Heart left ventricle (tissue), 16 donors: ENCODE measurements around the gene KLHL35. TPM values are rescaled to one million over a fixed set of nuclear protein-coding genes. Genes with fewer than 3 reads are reported as not detected.

Experiments
- ATAC-seq, 4 donors: fragments of 200-7000 bp; cut with Tn5 transposase; one replicate each; pipeline ENCODE4 v1.9.1; 2020 to 2022; ENCODE audit warnings: moderate library complexity in 4 of 4, mild to moderate bottlenecking in 3 of 4, moderate number of reproducible peaks in 1 of 4
- DNase-seq, 5 donors: peaks; one replicate each; pipeline ENCODE4 v3.0.0-alpha.2; 2020
- H3K27ac ChIP-seq, 12 donors: fragments of 200-600 bp; sonication (generic) in 4 of 12; one replicate each; pipeline versions ENCODE4 v1.5.0 to v1.8.0; 2016 to 2022; ENCODE audit warnings: mild to moderate bottlenecking in 2 of 12
- H3K27me3 ChIP-seq, 9 donors: fragments of 200-600 bp; sonication (generic) in 2 of 9; one replicate each; pipeline versions ENCODE4 v1.5.1 to v1.8.0; 2016 to 2022; ENCODE audit warnings: mild to moderate bottlenecking in 3 of 9
- H3K36me3 ChIP-seq, 9 donors: fragments of 200-600 bp; sonication (generic) in 2 of 9; one replicate each; pipeline versions ENCODE4 v1.5.0 to v1.8.0; 2018 to 2022; ENCODE audit warnings: mild to moderate bottlenecking in 2 of 9
- H3K4me1 ChIP-seq, 12 donors: fragments of 200-600 bp; sonication (generic) in 4 of 12; one replicate each; pipeline versions ENCODE4 v1.5.0 to v1.8.0; 2016 to 2022; ENCODE audit warnings: mild to moderate bottlenecking in 3 of 12
- H3K4me3 ChIP-seq, 12 donors: fragments of 200-600 bp; sonication (generic) in 4 of 12; one replicate each; pipeline versions ENCODE4 v1.5.0 to v1.8.0; 2017 to 2022; ENCODE audit warnings: mild to moderate bottlenecking in 9 of 12, moderate library complexity in 4 of 12
- H3K9me3 ChIP-seq, 12 donors: fragments of 200-600 bp; sonication (generic) in 4 of 12; one replicate each; pipeline versions ENCODE4 v1.5.0 to v1.8.0; 2016 to 2022; ENCODE audit warnings: mild to moderate bottlenecking in 1 of 12
- POLR2A ChIP-seq, 2 donors: fragments of 450-650 bp; IDR thresholded peaks; one replicate each; pipeline ENCODE4 v1.6.1; 2017; ENCODE audit warnings: antibody characterized with exemption in 2 of 2, mild to moderate bottlenecking in 2 of 2, moderate library complexity in 2 of 2
- WGBS, 4 donors: extraction: QIAGEN DNeasy Blood & Tissue Kit in 2 of 4; methylation state at CpG; one replicate each; pipeline versions ENCODE4 v1.1.5 to v1.1.7; 2013 to 2018; 5-methylcytosine and 5-hydroxymethylcytosine counted together
- intact Hi-C, 10 donors: fragments of 100-400 bp; cut with DNase I; formaldehyde crosslinking; loops; one replicate each; pipeline versions ENCODE4 v1.11.1 to v1.14.2; 2022
- polyA plus RNA-seq, 2 donors: library from polyadenylated mRNA; stranded (reverse); fragments of 200-250 nt; gene quantifications; one replicate each; pipeline ENCODE4 v1.2.3, GENCODE V29; 2013
- total RNA-seq, 9 donors: library from RNA; depleted of rRNA in 2 of 9; stranded (reverse); fragments of >200 nt in 2 of 9; fragmentation: NEBNext Ultra II Directional in 3 of 9; extraction: Animal tissue kit (Norgen Biotek cat#: 25700) in 3 of 9; gene quantifications; one replicate each; pipeline versions ENCODE4 v1.1.0 to v1.2.4, GENCODE V29; 2016 to 2023
- TF ChIP-seq, protein P1 (sequence below), 12 donors: fragments of 200-600 bp; sonication (generic) in 4 of 12; IDR thresholded peaks; one replicate each; pipeline versions ENCODE4 v1.5.0 to v1.8.0; 2018 to 2022; ENCODE audit warnings: antibody characterized with exemption in 12 of 12, mild to moderate bottlenecking in 5 of 12
- donor health status: ischemic (EF 13 %, LVEDD 7.1; RV severe dilation, severe dysfunction).
- donor health status: healthy with polysubstance abuse.
- donor health status: DM: no; HTN: yes; CAD: no.
- donor health status: DM: no; HTN: no; CAD: no.
- donor health status: ischemic (EF 25% LVEDD 6.9; RV normal size, moderate dysfunction).
- donor health status: ischemic (EF 25% LVEDD 5.7; RV mildly dilated, moderate dysfunction).
- donor health status: healthy.
- donor health status: DM: yes; HTN: yes; CAD: no.
- donor health status: ischemic (EF 35%, LVEDD 5.7; RV mildly dilated, moderate dysfunction).
- donor health status: nonischemic (EF 11% LVEDD 7.7; RV severe dilation, severe dysfunction).
- donor health status: DM: yes; HTN: yes; CAD: no.
- donor health status: PGD.
- donor health status: ischemic (EF 29% LVEDD 5.4; RV normal size, mild dysfunction).
- donor health status: nonischemic (EF 23%, LVEDD 6.1; RV moderate dilation, normal function).

KLHL35 gene
- total and polyA plus RNA-seq, 11 donors, result 0.11 to 1.1 (median 0.45) TPM; not detected in 1

DNA sequence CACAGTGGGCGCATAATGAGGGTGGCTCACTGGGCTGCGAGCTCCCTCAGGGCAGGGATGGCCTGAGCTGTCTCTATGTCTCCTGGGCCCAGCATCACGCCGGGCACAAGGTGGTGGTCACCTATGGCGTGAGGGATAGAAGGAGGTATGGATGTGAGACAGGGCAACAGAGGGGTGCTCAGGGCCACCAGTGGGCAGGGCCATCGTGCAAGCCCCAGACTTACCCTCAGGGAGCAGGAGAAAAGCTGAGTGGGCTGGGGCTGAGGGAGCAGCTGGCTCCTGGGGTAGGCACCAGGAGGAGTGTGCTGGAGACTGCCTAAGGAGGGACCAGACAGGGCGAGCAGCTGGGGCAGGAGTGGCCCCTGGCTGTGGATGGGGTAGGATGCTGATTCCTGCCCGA is 34.3 kb upstream of the KLHL35 start:
- TF ChIP-seq, protein P1, sequence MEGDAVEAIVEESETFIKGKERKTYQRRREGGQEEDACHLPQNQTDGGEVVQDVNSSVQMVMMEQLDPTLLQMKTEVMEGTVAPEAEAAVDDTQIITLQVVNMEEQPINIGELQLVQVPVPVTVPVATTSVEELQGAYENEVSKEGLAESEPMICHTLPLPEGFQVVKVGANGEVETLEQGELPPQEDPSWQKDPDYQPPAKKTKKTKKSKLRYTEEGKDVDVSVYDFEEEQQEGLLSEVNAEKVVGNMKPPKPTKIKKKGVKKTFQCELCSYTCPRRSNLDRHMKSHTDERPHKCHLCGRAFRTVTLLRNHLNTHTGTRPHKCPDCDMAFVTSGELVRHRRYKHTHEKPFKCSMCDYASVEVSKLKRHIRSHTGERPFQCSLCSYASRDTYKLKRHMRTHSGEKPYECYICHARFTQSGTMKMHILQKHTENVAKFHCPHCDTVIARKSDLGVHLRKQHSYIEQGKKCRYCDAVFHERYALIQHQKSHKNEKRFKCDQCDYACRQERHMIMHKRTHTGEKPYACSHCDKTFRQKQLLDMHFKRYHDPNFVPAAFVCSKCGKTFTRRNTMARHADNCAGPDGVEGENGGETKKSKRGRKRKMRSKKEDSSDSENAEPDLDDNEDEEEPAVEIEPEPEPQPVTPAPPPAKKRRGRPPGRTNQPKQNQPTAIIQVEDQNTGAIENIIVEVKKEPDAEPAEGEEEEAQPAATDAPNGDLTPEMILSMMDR (IDR thresholded peaks at IDR 0.05), result no peak
- no peak for TF ChIP-seq POLR2A (IDR thresholded peaks at IDR 0.05)
- peaks cover 0 to 38% (median 17%) of the 10 kb centered on the region in 12 donors for H3K4me1 ChIP-seq
- no peaks in the 10 kb centered on the region for H3K36me3 ChIP-seq
- 92 to 96% (median 95%) methylated on average over 7 to 8 of the region's 8 CpGs for WGBS, 4 donors
- DNase-seq (no peak), ATAC-seq (no peak)
- intact Hi-C loops, result no loop called here
- no peak overlapping the region for H3K27ac ChIP-seq
- no peak overlapping the region for H3K4me3 ChIP-seq
- H3K9me3 ChIP-seq, result no peaks in the 10 kb centered on the region
- no peaks in the 10 kb centered on the region for H3K27me3 ChIP-seq

DNA sequence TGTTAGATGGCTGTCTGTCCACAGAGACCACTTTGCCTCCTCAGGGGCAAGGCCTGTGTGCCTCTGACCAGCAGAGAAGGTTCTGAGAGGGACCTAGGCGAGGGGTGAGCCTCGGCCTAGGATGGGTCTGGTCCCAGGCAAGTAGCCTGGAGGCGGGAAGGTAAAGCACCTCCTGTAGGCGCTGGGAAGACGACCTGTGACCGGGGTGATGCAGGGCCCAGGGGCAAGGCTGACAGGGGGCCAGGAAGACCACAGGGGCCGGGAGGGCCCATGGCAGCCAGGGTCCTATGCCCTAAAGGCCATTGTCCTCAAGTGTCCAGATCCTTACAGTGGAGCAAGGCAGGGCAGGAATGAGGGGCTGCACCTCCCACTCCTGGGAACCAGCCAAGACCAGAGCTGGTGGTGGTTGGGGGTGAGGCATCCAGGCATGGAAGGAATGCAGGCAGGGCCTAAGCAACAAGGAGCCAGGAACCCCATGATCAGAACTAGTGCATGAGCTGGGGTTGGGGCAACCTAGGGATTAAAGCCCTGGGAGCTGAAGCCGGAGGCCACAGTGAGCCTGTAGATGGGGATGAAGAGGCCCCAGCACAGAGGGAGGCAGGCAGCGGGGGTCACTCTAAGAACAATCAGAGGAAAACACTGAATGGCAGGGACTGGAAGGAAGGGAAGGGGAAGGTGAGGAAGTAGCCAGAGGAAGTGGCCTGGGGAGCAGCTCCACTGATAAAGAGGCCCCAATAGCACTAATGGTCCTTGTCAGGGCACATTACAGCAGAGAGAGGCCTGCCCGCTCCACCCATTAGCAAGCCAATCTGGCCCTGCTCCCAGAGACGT is 32.9 kb upstream of the KLHL35 start:
- no peaks in the 10 kb centered on the region for H3K27me3 ChIP-seq
- peaks cover 0 to 38% (median 17%) of the 10 kb centered on the region in 12 donors for H3K4me1 ChIP-seq
- WGBS, 4 donors, result 83 to 88% (median 85%) methylated on average over 11 of the region's 11 CpGs
- no peaks in the 10 kb centered on the region for H3K9me3 ChIP-seq
- peak overlapping the region in 1 of 12 donors; percentile 24 for H3K27ac ChIP-seq
- no peak overlapping the region for H3K4me3 ChIP-seq
- TF ChIP-seq, protein P1 (IDR thresholded peaks at IDR 0.05), result no peak
- no peak for TF ChIP-seq POLR2A (IDR thresholded peaks at IDR 0.05)
- DNase-seq (no peak), ATAC-seq (peak in 1 of 4 donors; percentile 27)
- no peaks in the 10 kb centered on the region for H3K36me3 ChIP-seq
- intact Hi-C loops, result no loop called here

DNA sequence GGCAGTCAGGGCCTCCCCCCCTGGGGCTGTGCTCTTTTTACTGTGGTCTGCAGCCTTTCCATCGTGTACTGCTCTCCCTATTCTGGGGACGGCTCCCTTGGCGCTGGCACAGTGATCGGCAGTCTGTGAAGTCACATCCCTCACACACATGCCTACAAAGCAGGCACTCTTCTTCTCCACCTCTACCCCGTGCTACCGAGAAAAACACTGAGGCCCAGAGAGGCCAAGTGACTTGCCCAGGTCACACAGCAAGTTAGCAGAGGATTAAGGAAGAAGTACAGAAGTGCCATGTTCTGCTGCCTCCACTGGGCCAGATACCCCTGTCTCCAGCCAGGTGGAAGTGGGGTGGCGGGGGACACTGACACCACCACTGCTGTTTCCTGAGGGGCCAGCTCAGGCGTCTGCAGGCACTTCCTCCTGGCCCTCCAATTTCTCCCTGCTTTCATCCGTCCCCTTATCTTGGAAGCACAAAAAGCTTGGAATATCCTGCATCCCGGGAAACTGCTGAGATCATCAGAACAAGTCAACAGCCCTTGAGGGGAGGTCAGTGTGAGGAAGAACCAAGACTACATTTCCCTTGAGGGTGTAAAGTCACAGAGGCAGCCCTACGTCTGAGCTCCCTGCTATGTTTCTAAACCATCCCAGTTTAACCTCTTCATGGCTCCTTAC is 30.2 kb upstream of the KLHL35 start:
- intact Hi-C loops, result loop anchor here in 2 of 10 donors (5.0 kb wide), 2 partner anchors 59 to 64 kb away; partner anchors contain the start of gene GDPD5 (in 1 of the 2)
- no peak overlapping the region for H3K4me3 ChIP-seq
- ATAC-seq (no peak), DNase-seq (no peak)
- H3K36me3 ChIP-seq, result no peaks in the 10 kb centered on the region
- 58 to 68% (median 62%) methylated on average over 10 to 11 of the region's 11 CpGs for WGBS, 4 donors
- H3K4me1 ChIP-seq, result peaks cover 0 to 24% (median 7%) of the 10 kb centered on the region in 12 donors
- H3K9me3 ChIP-seq, result no peaks in the 10 kb centered on the region
- H3K27ac ChIP-seq, result no peak overlapping the region
- no peak for TF ChIP-seq POLR2A (IDR thresholded peaks at IDR 0.05)
- TF ChIP-seq, protein P1 (IDR thresholded peaks at IDR 0.05), result no peak
- no peaks in the 10 kb centered on the region for H3K27me3 ChIP-seq

DNA sequence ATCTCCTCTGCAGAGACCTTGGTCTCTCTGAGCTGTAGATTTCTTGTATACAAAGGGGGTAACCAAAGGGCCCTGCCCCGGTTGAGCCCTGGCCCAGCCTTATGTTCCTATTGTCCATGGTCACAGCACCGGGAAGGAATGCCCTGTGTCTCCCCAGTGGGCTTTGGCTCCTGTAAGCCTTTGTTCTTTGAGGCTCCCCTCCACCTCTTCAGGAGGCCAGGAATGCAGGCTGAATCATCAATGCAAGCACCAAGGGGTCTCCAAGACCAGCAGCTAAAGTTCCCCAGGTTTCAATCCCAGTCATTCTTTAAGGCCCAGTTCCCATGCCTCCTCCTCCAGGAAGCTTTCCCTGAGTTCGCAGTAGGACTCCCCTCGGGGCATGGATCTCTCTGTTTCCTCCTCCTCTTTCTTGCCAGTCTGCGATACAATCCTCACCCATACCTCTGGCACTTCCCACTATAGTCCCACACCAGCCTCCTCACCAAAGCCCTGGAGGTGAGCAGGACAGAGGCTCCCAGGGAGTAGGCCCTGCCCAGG is 29.2 kb upstream of the KLHL35 start:
- intact Hi-C loops, result loop anchor here in 2 of 10 donors (5.0 kb wide), 2 partner anchors 60 to 65 kb away; partner anchors contain the start of gene GDPD5 (in 1 of the 2)
- Histone ChIP-seq H3K27me3 (no peaks in the 10 kb centered on the region), H3K27ac (no peak overlapping the region), H3K4me3 (no peak overlapping the region), H3K9me3 (no peaks in the 10 kb centered on the region), H3K4me1 (peaks cover 0 to 18% (median 5%) of the 10 kb centered on the region in 12 donors), H3K36me3 (no peaks in the 10 kb centered on the region)
- ATAC-seq (no peak), DNase-seq (peak in 1 of 5 donors; percentile 6)
- TF ChIP-seq, protein P1 (IDR thresholded peaks at IDR 0.05), result no peak
- no peak for TF ChIP-seq POLR2A (IDR thresholded peaks at IDR 0.05)
- 90 to 98% (median 92%) methylated on average over 4 to 5 of the region's 5 CpGs for WGBS, 4 donors
